Activated CD4-positive, alpha-beta T cell treated with anti-CD3 and anti-CD28 coated beads, Interleukin-2, amount 10 ng/mL, durations not matched to agents 7 days and 5 days (primary cell): ENCODE data around the gene COL17A1. TPM values are rescaled to one million over a fixed set of nuclear protein-coding genes. Genes with fewer than 3 reads are reported as not detected.

Experiments used
- CTCF ChIA-PET: fragments of 350-600 bp; sonication (Branson Sonifier 250); formaldehyde crosslinking; loops from one replicate; lab custom pipeline; 2021; ENCODE audit warnings: antibody characterized with exemption; lab: Charles Lee
- POLR2A ChIA-PET: fragments of 350-600 bp; sonication (Branson Sonifier 250); formaldehyde crosslinking; loops from one replicate; lab custom pipeline; 2021; ENCODE audit warnings: antibody characterized with exemption; lab: Charles Lee
- DNase-seq: peaks from one replicate; pipeline ENCODE4 v3.0.0-alpha.2; 2020
- H3K27ac Mint-ChIP-seq: one replicate; pipeline ENCODE4 v1.8.0; 2021; ENCODE audit warnings: mild to moderate bottlenecking, moderate library complexity, mixed read lengths
- H3K27me3 Mint-ChIP-seq: one replicate; pipeline ENCODE4 v1.8.0; 2021; ENCODE audit warnings: mixed read lengths
- H3K36me3 Mint-ChIP-seq: one replicate; pipeline ENCODE4 v1.8.0; 2021; ENCODE audit warnings: low read depth, mixed read lengths
- H3K4me1 Mint-ChIP-seq: one replicate; pipeline ENCODE4 v1.8.0; 2021; ENCODE audit warnings: mixed read lengths
- H3K4me3 Mint-ChIP-seq: one replicate; pipeline ENCODE4 v1.8.0; 2021; ENCODE audit warnings: mild to moderate bottlenecking, moderate library complexity, mixed read lengths
- H3K9me3 Mint-ChIP-seq: one replicate; pipeline ENCODE4 v1.8.0; 2021; ENCODE audit warnings: mixed read lengths
- total RNA-seq, 2 experiments: library from RNA; stranded (reverse); gene quantifications; one replicate each; pipeline ENCODE4 v1.2.3, GENCODE V29; 2021

The COL17A1 gene
- total RNA-seq, 2 experiments from 2014 or later, result not detected

DNA sequence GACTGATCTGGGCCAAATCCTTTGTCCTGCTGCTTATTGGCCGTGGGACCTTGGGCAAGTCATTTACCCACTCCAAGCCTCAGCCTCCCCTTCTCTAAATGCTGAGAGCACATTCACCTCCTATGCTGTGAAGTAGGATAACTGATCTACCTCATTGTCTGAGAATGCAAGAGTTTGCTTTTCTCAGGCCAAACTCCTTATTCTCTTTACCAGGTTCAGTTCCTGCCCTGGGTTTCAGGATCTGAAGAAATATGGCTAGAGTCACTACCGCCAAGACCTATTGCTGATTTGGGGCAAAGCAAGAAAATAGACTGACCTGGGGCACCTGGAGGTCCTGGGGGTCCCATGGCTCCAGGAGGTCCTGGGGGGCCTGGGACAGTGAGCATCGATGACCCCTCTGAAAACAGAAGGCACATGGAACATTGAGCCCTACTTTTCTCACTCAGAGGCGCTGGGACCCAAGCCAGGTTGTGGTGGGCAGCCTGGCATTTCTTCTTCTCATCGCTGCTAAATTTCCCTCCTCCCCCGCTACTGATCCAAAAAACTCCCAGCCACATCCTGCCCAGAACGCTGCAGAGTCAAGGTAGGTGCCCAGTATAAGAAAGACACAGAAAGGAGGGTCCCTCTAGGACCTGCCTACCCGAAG, 42.4 kb downstream of the COL17A1 start:
- H3K27me3 Mint-ChIP-seq, result no peaks in the 10 kb centered on the region

GRCh38 chr10:104041891-104042535, 43.7 kb downstream of the COL17A1 start:
- ChIA-PET CTCF (interaction anchor here (0.6 to 1.1 kb wide), 2 partner anchors 10 to 772 kb away, joined by 3 to 4 read pairs; no protein-coding TSS in a partner anchor), POLR2A (no interaction called here)
- H3K9me3 Mint-ChIP-seq, result no peaks in the 10 kb centered on the region
- no peaks in the 10 kb centered on the region for H3K27me3 Mint-ChIP-seq
- H3K4me1 Mint-ChIP-seq, result no peaks in the 10 kb centered on the region
- DNase-seq, result no peak
- no peak overlapping the region for H3K4me3 Mint-ChIP-seq
- H3K27ac Mint-ChIP-seq, result no peak overlapping the region
- no peaks in the 10 kb centered on the region for H3K36me3 Mint-ChIP-seq

More for the DNA sequence above, 42.4 kb downstream of the COL17A1 start:
- no peak for DNase-seq
- Mint-ChIP-seq H3K4me1 (no peaks in the 10 kb centered on the region), H3K36me3 (no peaks in the 10 kb centered on the region), H3K4me3 (no peak overlapping the region), H3K27ac (no peak overlapping the region), H3K9me3 (no peaks in the 10 kb centered on the region)
- POLR2A ChIA-PET, result no interaction called here
- CTCF ChIA-PET, result no interaction called here

GRCh38 chr10:104040862-104041789, 44.6 kb downstream of the COL17A1 start:
- Mint-ChIP-seq H3K4me1 (no peaks in the 10 kb centered on the region), H3K27me3 (no peaks in the 10 kb centered on the region), H3K9me3 (no peaks in the 10 kb centered on the region), H3K4me3 (no peak overlapping the region), H3K27ac (no peak overlapping the region), H3K36me3 (no peaks in the 10 kb centered on the region)
- ChIA-PET CTCF (interaction anchor here (1.1 kb wide), 1 partner anchor 9 kb away, joined by 4 read pairs; no protein-coding TSS in a partner anchor), POLR2A (no interaction called here)
- no peak for DNase-seq

- no peak for DNase-seq
- no peaks in the 10 kb centered on the region for H3K9me3 Mint-ChIP-seq
- H3K4me3 Mint-ChIP-seq, result no peak overlapping the region
- ChIA-PET CTCF (no interaction called here), POLR2A (no interaction called here)
- H3K27ac Mint-ChIP-seq, result no peak overlapping the region
- H3K27me3 Mint-ChIP-seq, result no peaks in the 10 kb centered on the region
- no peaks in the 10 kb centered on the region for H3K36me3 Mint-ChIP-seq
- no peaks in the 10 kb centered on the region for H3K4me1 Mint-ChIP-seq
Observed at GRCh38 chr10:104040382-104040781, 45.3 kb downstream of the COL17A1 start.

DNA sequence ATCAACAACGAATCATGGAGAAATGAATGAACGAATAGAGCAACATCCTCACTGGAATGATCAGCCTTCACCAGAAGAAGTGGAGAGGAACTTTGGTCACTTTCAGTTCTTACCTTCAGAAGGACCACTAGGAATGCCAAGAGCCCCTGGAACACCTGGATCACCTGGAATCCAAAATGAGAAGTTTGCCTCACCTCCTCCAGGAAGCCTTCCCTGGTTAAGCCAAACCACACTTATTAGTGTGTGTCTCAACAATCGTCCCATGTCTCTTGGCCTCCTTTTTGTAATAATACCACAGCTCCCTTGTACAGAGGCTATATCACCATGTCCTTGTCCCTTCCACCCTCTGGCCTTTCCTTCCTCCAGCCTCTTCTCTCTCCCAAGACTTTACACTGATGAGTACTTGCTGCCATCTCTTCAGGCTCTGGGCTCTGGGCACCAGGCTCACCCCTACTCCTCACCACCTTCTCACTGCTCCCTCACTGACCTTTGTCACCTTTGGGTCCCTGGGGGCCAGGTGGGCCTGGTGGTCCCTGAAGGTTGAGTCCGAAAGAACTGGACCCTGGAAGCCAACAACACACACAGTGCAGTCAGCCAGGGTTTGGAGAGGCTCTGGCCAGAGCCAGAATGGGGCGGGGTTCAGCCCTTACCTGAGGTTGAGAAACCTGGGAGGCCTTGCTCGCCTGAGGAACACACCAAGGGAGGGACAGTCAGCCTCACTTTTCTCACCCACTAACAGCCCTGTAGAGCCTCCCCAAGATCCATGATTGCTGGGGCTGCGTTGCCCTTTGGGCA, 46.5 kb downstream of the COL17A1 start:
- ChIA-PET POLR2A (no interaction called here), CTCF (interaction anchor here (0.6 to 1.4 kb wide), 3 partner anchors 21 to 142 kb away, joined by 3 to 6 read pairs (median 3); no protein-coding TSS in a partner anchor)
- Mint-ChIP-seq H3K27ac (peak overlapping the region; percentile 57), H3K36me3 (no peaks in the 10 kb centered on the region), H3K27me3 (no peaks in the 10 kb centered on the region), H3K4me1 (no peaks in the 10 kb centered on the region), H3K4me3 (no peak overlapping the region), H3K9me3 (no peaks in the 10 kb centered on the region)
- DNase-seq, result peak; percentile 2

DNA sequence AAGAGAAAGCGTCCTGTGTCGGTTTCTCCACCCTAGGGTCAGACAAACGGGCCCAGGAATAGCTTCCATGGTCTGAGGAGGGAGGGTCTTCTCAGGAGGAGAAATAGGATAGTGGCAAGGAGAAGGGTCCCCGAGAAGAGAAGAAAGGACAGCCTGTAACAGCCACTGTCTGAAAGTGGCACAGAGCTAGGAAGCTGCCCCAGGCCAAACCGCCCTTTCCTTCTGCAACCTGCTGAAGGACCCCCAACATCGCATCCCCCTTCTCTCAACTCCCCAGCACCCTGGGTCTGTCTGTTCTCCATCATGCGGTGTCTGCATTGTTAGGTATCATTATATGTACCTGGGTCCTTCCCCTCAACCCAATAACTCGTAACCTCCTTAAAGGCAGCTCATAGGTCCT, 47.1 kb downstream of the COL17A1 start:
- H3K4me3 Mint-ChIP-seq, result no peak overlapping the region
- H3K27ac Mint-ChIP-seq, result no peak overlapping the region
- ChIA-PET CTCF (interaction anchor here (1.4 kb wide), 1 partner anchor 21 kb away, joined by 6 read pairs; no protein-coding TSS in a partner anchor), POLR2A (no interaction called here)
- H3K27me3 Mint-ChIP-seq, result no peaks in the 10 kb centered on the region
- H3K9me3 Mint-ChIP-seq, result no peaks in the 10 kb centered on the region
- H3K36me3 Mint-ChIP-seq, result no peaks in the 10 kb centered on the region
- peak; percentile 3 for DNase-seq
- H3K4me1 Mint-ChIP-seq, result no peaks in the 10 kb centered on the region

- Mint-ChIP-seq H3K27me3 (no peaks in the 10 kb centered on the region), H3K36me3 (no peaks in the 10 kb centered on the region), H3K4me1 (no peaks in the 10 kb centered on the region), H3K4me3 (no peak overlapping the region), H3K9me3 (no peaks in the 10 kb centered on the region), H3K27ac (no peak overlapping the region)
- POLR2A ChIA-PET, result no interaction called here
- DNase-seq, result peak; percentile 3
- CTCF ChIA-PET, result interaction anchor here (0.8 kb wide), 1 partner anchor 18 kb away, joined by 3 read pairs; no protein-coding TSS in a partner anchor
Observed at GRCh38 chr10:104037261-104037951, 48.3 kb downstream of the COL17A1 start.

GRCh38 chr10:104036518-104037260, 49.0 kb downstream of the COL17A1 start:
- Mint-ChIP-seq H3K4me3 (no peak overlapping the region), H3K27ac (no peak overlapping the region), H3K9me3 (no peaks in the 10 kb centered on the region)

DNA sequence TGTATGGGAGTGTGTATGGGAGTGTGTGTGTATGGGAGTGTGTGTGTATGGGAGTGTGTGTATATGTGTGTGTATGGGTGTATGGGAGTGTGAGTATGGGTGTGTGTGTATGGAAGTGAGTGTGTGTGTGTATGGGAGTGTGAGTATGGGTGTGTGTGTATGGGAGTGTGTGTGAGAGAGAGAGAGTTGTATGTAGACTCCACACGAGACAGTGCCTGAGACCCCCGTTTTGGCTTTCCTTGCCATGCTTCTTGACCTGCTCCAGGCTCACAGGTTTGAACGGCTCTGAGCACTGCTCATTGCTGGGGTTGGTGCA, 49.7 kb downstream of the COL17A1 start:
- POLR2A ChIA-PET, result no interaction called here

More at GRCh38 chr10:104036518-104037260, 49.0 kb downstream of the COL17A1 start:
- no peaks in the 10 kb centered on the region for H3K36me3 Mint-ChIP-seq
- CTCF ChIA-PET, result interaction anchor here (0.8 kb wide), 1 partner anchor 18 kb away, joined by 3 read pairs; no protein-coding TSS in a partner anchor
- H3K4me1 Mint-ChIP-seq, result no peaks in the 10 kb centered on the region
- peak; percentile 4 for DNase-seq
- H3K27me3 Mint-ChIP-seq, result no peaks in the 10 kb centered on the region
- POLR2A ChIA-PET, result no interaction called here

GRCh38 chr10:104035194-104036068, 50.2 kb downstream of the COL17A1 start:
- H3K4me1 Mint-ChIP-seq, result no peaks in the 10 kb centered on the region
- H3K36me3 Mint-ChIP-seq, result peaks cover 2% of the 10 kb centered on the region
- H3K4me3 Mint-ChIP-seq, result no peak overlapping the region
- no peaks in the 10 kb centered on the region for H3K27me3 Mint-ChIP-seq
- H3K9me3 Mint-ChIP-seq, result no peaks in the 10 kb centered on the region
- H3K27ac Mint-ChIP-seq, result no peak overlapping the region
- CTCF ChIA-PET, result interaction anchor here (2.4 kb wide), 1 partner anchor 10 kb away, joined by 8 read pairs; no protein-coding TSS in a partner anchor
- POLR2A ChIA-PET, result no interaction called here
- DNase-seq, result no peak

More for the DNA sequence above, 49.7 kb downstream of the COL17A1 start:
- DNase-seq, result no peak
- Mint-ChIP-seq H3K27ac (no peak overlapping the region), H3K4me3 (no peak overlapping the region), H3K9me3 (no peaks in the 10 kb centered on the region), H3K27me3 (no peaks in the 10 kb centered on the region), H3K36me3 (peaks cover 2% of the 10 kb centered on the region), H3K4me1 (no peaks in the 10 kb centered on the region)
- CTCF ChIA-PET, result no interaction called here
